Skin of body (tissue), 2 donors: ENCODE data around the gene CDH23. TPM values are rescaled to one million over a fixed set of nuclear protein-coding genes. Genes with fewer than 3 reads are reported as not detected.

ENCODE experiments used
- DNase-seq: peaks from one replicate; lab custom pipeline; 2025; lab: John Stamatoyannopoulos, UW
- total RNA-seq: library from RNA; depleted of rRNA; stranded (reverse); fragments of >200 nt; gene quantifications from one replicate; pipeline ENCODE4 v1.2.3, GENCODE V29; 2014

CDH23 gene
- total RNA-seq, 1 donor from 2014 or later = 6.3 TPM

DNA sequence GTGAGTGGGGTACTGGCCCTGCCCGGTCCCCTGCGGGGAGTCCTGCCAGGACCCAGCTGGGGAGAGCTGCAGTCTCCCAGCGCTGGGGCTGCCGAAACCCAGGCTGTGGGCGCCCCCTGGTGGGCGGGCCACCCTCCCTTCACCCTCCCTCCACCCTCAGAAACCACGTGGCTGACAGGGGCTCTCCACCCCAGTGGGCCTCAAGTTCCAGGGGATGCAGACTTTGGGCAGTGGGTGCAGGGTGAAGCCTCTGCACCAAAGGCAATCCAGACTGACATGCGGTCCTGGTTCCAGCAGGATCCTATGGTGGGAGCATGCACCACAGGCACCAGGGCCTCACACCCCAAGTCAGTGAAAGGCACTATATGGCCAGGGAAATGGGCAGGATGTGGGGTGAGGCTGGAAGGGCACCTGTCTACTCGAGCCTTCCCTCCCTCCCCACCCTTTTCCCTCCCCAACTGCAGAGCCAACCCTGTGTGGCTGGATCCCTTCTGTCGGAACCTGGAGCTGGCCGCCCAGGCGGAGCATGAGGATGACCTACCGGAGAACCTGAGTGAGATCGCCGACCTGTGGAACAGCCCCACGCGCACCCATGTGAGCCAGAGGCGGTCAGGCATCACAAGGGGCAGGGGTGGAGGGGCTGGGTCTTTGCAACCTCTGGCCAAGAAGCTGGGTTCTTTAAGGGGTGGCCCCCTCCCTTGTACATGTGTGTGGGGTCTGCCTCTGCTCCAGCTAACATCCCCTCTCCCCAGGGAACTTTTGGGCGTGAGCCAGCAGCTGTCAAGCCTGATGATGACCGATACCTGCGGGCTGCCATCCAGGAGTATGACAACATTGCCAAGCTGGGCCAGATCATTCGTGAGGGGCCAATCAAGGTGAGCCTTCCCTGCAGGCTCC is 415.5 kb downstream of the CDH23 start:
- DNase-seq = no peak

DNA sequence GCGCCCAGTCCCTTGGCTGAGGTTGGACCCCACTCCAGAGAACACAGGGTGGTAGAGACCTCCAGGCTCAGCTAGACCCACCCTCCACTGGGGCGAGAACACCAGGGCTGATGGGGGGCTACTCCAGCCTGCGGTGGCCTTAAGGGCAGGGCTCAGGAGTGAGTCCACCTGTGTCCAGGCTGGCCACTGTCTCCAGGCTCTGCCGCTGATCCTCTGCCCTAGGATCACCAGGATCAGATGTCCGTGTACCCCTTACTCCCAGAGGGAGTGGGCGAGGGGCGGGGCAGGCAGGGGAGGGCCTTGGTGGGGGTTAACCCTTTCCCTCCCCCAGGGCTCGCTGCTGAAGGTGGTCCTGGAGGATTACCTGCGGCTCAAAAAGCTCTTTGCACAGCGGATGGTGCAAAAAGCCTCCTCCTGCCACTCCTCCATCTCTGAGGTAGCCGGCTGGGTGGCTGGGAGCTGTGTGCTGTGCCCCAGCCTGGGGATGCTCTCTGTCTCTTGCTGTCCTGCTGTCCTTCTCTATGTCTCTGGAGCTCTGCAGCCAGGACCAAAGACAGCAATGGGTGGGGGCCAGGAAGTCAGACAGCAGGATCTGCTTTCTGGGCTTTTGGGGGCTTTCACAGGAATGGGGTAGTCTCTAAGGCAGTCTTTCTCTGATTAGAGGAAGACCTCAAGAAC is 416.3 kb downstream of the CDH23 start:
- no peak for DNase-seq

DNA sequence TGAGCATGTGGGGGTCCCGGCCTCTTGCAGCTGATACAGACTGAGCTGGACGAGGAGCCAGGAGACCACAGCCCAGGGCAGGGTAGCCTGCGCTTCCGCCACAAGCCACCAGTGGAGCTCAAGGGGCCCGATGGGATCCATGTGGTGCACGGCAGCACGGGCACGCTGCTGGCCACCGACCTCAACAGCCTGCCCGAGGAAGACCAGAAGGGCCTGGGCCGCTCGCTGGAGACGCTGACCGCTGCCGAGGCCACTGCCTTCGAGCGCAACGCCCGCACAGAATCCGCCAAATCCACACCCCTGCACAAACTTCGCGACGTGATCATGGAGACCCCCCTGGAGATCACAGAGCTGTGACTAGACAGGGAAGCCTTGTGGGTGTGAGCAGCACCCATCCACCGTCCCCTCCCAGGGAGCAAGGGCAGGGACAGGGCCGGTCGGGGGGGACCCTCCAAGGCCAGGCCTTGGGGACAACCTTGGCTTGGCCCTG is 418.2 kb downstream of the CDH23 start:
- no peak for DNase-seq

DNA sequence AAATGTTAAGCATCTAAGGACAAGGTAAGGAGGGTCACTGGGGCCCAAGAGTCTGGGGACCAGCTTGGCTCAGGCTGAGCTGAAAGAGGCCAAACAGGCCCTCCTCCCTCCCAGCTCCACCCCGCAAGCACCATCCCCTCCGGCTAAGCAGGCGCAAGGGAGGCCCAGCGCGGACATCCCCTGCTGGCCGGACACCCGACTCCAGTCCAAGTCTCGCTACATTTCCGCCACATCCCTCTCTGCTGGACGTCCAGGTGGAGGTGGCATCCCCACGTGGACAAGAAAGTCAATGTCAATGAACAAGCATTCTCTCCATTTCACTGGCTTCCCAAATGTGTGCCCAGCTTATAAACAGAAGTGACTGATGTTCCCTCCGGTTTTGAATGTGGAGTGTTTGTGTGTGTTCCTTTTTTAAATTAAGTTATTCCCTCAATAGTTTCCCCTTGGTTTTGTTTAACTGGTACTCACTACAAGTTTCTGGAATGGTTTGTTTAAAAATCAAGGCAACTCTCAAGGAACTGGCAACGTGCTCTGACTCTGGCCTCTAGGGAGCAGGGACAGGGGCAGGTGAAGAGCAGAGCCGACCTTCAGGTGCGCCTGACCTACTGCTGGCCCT is 418.9 kb downstream of the CDH23 start:
- DNase-seq = no peak

DNA sequence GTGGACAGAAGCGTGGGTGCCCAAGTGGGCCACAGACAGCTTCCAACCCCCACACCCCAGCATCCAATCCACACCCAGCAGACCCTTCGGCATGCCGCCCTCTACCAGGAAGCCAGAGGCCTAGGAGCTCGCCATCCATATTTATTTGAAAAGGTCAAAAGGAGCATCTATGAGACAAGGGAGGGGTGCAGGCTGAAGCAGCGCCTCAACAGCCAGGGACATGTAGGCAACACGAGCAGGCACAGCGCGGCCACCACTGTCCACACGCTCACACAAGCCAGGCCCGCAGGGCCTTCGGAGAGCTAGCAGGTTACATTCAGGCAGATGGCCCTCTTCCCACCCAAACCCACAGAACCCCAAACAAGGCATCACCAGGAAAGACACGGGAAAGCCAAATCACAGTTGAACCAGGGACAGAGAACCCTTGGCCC is 419.7 kb downstream of the CDH23 start:
- DNase-seq = no peak

DNA sequence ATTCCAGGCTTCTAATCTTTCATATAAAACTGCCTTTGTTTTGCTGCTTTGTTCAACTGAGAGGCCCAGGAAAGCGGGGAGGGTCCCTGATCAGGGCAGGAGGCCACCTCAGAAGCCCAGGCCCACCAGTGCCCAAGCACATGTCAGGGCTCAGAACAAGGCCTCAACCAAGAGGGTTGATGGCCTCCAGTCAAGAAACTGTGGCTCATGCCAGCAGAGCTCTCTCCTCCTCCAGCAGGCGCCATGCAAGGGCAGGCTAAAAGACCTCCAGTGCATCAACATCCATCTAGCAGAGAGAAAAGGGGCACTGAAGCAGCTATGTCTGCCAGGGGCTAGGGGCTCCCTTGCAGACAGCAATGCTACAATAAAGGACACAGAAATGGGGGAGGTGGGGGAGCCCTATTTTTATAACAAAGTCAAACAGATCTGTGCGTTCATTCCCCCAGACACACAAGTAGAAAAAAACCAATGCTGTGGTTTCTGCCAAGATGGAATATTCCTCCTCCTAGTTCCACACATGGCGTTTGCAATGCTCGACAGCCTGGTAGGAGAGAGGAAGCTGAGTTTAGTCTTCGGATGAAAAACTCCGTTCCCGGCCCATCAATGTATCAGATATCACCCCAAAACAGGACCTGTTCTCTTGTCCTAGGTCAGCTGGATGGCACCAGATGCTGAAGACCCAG is 420.4 kb downstream of the CDH23 start:
- DNase-seq = no peak

DNA sequence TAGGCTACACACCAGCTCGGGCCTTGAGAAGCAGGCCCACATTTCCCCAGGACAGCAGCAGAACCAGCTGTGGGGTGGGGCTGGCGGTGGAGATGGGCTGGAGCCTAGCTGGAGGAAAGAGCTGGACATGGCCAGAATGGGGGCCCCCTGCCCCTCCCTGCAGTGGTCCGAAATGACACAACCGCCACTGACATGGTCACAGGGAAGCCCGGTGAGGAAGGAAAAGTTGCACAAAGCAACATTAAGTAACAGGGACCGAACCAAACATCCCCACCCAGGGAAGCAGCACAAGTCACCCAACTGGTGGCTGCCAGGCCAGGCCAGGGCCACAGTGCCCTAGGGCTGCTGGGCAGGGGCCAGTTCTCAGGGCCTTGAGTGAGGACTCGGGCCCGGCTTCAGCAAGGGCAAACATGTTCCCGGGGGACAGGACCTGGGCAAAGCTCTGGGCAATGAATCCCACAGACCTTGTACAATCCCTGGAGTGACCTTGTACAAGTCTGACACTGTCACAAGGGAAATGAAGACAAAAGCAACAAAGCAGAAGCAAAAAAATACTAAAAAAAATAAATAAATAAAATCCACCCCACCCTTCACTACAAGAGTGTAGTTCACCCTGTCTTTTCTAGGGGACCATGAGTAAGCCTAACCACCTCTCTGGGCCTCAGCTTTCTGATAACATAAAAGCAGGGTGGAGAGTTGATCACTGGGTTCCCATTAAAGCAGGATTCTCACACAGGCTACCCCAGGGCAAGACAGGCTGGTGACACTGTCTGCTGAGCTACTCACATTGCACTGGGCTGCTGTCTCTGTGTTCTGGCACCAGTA is 421.3 kb downstream of the CDH23 start:
- DNase-seq = no peak

DNA sequence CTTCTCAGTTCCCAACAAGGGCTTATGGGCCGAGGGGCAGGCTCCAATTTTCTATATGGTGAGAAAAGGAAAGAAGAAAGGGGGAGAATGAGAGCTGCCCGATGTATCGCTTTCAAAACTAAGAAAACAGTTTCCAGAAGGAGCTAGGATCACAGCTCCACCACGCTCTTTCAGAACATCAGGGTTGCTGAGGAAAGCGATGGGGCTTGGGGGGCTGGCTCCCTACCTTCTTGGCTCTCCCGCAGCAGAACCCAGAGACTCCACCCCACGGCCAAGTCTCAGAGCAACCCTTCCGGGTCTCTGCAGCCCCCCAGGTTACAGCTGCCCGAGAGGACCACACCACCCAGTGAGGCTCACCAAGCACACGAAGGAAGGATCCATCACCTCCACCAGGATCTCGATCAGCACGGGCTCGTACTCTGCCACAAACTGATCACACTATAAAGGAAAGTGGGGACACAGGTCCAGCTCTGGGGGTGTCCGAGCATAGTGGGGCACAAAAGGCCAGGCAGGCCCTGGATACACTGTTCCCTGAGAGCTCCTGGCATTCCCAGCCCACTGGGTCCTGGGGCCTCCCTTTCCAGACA is 422.0 kb downstream of the CDH23 start:
- no peak for DNase-seq

DNA sequence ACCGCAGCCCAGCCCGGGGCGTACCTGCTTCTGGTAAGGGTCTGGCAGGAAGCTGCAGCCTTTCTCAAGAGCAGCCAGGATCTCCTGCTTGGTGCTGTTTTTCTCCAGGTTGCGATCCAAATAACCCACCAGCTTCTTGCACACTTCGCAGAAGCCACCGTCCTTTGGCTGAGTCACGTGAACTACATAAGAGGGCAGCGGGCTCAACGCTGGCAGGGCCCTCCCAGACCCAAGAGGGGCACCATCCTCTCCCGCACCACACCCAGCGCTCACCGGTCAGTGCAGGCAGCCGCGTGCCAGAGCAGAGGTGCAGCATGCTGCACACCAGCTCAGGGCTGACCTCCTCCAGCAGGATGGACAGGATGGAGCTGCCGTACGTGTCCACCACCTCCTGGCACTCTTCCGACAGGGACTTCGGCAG is 422.7 kb downstream of the CDH23 start:
- no peak for DNase-seq

DNA sequence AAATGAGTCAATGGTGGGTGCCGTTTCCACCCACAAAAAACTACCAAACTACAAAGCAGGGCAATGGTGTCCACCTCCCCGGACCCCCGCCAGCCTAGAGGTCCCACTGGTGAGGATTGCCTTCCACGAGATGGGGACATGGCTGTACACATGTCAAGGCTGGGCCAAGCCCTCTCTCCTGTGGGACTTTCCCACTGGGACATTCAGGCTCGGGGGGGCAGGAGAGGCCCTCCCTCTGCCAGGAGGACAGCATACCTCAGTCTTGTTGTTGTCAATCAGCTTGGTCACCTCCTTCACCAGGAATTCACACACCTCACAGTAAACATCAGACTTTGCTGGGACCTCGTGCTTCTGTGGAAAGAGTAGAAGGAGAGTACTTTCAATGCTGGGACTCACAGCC is 423.3 kb downstream of the CDH23 start:
- no peak for DNase-seq

DNA sequence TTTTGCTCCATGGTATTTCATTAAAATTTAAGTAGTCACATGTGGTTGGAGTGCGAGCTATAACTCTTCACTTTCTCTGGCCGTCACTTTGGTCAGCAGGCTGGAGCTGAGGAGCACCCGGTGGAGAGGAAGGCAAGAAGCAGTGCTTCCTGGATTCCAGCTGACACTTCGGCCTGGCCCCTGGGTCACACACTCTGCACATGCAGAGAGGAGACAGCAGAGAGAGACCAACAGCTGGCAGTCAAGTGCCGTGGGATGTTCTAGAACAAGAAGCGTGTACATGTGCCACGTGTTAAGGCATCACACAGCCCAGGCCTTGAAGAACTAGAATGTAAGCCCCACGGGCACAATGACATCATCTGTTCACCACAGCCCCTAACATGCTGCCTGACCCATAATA is 424.2 kb downstream of the CDH23 start:
- no peak for DNase-seq

DNA sequence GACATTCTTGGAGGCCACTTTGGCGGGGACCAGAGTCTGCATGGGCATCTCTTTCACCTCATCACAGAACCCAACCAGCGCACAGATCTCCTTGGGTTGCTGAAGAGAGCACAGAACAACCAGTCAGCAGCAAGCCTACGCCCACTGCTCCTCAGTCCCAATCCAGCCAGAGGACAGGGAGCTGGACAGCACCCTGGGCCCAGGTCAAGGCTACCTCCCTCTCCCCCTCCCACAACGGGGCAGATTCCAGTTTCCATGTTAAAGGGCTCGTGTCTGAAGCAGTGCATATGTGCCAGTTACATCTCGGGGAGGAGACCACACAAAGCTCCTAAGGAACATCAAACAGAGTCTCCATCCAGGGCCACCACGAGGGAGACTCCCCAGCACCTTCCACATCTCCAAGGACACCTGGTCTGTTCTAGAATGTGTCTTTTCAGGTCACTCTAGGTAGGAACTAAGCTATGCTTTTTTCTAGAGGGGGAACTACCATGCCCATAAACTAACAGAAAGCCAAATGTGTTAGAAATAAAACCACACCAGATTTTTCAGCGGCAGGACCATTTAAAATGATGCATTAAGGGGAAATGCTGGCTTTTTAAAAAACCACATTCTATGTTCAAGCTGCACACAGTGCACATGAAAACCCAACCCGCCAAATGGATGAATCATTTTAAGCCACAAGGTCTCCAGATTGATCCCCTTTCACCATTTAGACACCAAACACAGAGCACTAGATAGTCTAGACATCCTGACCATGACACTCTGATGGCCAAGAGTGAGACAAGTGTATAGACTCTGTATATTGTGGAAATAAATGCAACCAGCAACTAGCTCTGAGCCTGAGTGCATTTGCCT is 425.4 kb downstream of the CDH23 start:
- no peak for DNase-seq

DNA sequence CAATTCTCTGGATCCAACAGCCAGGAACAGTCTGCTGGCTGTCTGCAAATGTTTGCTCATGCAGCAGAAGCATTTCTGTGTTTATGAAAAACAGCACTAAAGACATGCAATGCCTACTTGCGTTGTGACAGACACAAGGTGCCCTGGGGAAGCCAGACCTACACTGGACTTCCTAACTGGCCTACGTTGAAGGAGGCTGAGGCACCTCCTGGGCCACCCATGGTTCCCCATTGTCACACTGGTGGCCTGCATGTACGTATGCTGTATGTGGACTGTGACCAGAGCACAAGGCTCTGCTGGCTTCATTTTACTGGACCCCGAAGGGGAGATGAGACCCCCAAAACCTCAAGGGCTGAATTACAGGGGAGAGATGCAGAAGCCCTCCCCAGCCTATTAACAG is 426.6 kb downstream of the CDH23 start:
- DNase-seq = no peak

DNA sequence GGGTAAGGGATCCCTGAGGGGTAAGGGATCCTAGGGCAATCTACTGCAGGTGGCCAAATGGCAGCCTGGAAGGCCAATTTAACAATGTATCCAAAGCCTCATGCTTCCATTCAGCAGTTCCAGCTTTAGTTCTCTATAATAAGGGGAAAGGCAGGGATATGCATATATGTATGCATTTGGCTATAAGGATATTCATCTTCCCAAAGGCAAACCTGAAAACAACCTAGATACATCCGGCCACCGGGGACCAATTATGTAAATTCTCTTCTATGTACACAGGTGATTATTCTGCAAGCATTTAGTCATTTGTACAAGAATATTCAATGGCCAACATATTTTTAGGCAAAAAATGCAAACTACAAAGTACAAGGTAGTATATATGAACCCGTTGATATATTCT is 427.6 kb downstream of the CDH23 start:
- no peak for DNase-seq

DNA sequence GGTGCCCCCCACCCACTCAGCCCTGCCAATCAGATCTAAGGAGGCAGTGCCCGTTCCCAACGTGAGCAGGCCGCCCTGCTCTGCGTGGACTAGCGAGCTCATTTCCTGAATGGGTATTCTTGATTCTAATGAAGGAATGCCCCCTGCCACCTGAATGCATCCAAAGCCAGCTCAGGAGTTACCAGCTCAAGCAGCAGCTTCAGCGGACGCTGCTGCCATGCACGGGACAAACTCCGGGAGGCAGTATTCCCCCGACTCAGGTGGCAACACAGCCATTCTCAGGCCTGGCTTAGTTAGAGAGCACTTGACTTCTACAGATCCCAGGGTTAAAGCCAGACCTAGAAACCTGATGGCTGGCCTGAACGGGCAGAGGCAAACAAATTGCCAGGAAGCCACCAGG is 428.5 kb downstream of the CDH23 start:
- no peak for DNase-seq

DNA sequence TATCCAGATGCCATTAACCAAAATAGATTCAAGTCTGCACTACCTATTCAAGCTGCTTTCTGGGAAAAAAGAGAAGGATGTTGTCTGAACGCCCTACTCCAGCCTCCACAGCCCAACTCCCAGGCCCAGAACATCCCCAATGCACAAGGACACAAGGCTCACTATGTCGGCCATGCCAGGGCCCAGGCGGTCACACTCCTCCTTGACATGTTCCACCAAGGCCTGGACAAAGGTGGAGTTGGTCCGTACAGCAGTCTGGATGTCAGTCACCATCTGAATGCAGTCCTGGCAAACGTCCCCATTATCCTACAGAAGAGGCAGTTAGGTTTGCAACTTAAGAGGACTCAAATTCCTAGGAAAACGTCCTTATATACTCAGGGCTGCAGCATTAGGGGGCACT is 431.1 kb downstream of the CDH23 start:
- no peak for DNase-seq

DNA sequence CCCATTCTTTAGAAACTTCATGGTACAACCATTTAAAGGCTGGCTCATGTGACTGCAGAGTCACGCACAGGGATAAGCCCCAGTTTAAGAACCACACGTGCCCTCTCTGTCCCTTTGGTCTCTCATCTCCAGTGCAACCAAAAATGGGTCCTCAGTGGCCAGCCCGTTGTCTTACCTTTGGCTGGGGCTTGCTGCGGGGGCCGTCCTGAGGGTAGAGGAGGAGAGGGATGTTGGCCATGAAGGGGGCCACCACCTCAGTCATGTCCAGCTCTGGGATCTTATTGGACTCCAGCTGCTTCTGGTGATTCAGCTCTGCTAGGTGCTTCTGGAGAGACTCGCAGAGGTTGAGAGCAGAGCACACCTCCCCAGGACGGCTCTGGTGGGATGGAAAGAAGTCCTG is 432.0 kb downstream of the CDH23 start:
- no peak for DNase-seq

DNA sequence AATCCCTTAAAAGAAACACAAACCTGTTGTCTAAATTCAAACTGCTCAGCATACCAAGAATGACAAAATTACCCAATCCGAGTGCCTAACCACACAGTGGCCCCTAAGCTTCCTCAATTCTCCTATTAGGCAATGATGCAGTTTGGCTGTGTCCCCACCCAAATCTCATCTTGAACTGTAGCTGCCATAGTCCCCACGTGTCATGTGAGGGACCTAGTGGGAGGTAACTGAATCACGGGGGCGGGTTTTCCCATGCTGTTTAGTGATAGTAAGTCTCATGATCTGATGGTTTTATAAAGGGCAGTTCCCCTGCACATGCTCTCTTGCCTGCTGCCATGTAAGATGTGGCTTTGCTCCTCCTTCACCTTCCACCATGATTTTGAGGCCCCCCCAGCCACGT is 432.5 kb downstream of the CDH23 start:
- DNase-seq = no peak

DNA sequence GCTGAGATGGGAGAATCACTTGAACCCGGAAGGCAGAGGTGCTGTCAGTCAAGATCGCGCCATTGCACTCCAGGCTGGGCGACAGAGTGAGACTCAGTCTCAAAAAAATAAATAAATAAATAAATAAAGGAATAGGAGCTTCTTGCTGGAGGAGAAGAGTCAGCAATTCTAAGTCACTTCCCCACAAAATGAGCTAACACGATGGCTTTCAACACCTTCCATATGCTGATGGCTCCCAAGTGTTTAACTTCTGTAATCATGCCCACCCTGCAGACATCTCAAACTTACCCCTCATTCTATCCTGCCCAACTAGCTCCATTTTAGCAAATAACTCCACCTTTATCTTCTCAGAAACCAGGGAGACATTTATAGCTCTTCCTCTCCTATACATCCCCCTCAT is 433.2 kb downstream of the CDH23 start:
- DNase-seq = no peak
